HepG2 (cell line): ENCODE data around the gene SETD5. TPM values are rescaled to one million over a fixed set of nuclear protein-coding genes. Genes with fewer than 3 reads are reported as not detected.

Source experiments
- FOXP1 ChIP-seq, 2 experiments: fragments of 450-650 bp in 1 of 2; IDR thresholded peaks; 2 replicates each; pipeline ENCODE4 v1.6.1; 2017 to 2018; ENCODE audit warnings: antibody characterized with exemption in 1 of 2
- KDM5A ChIP-seq: fragments of 200-600 bp; sonication (generic); IDR thresholded peaks from 2 replicates; pipeline ENCODE4 v1.7.0; 2018; ENCODE audit warnings: antibody characterized with exemption, mild to moderate bottlenecking, low read length, borderline replicate concordance
- RCOR2 ChIP-seq: IDR thresholded peaks from 2 replicates; pipeline ENCODE4 v1.6.1; 2016; ENCODE audit warnings: missing biosample characterization, missing genetic modification reagents
- SIX4 ChIP-seq: sonication (generic); formaldehyde crosslinking; IDR thresholded peaks from 2 replicates; pipeline ENCODE4 v1.4.0; 2020; ENCODE audit warnings: missing genetic modification reagents
- SP5 ChIP-seq: IDR thresholded peaks from 2 replicates; pipeline ENCODE4 v1.6.1; 2016; ENCODE audit warnings: low read depth, borderline replicate concordance
- ZNF333 ChIP-seq: sonication (generic); formaldehyde crosslinking; IDR thresholded peaks from 2 replicates; pipeline ENCODE4 v1.4.0; 2020; ENCODE audit warnings: mild to moderate bottlenecking, missing genetic modification reagents, borderline replicate concordance
- ZNF496 ChIP-seq: sonication (generic); formaldehyde crosslinking; IDR thresholded peaks from 2 replicates; pipeline ENCODE4 v1.8.1; 2023; ENCODE audit warnings: mild to moderate bottlenecking, moderate library complexity, missing genetic modification reagents; ENCODE audit not compliant: insufficient replicate concordance
- polyA plus RNA-seq, 8 experiments: library from polyadenylated mRNA; depleted of rRNA in 3 of 8; stranded (reverse) in 7 of 8; unstranded in 1 of 8; fragments of >200 nt; fragmentation: Illumina TruSeq in 4 of 8; extraction: Trizol in 4 of 8; gene quantifications; 2 replicates each; pipeline versions ENCODE4 v1.2.1 to v1.2.3, GENCODE V29; 2011 to 2016; ENCODE audit warnings: low read depth in 4 of 8, missing spikeins in 1 of 8, mixed read lengths in 1 of 8; ENCODE audit not compliant: insufficient read depth in 1 of 8
- total RNA-seq, 5 experiments: library from RNA; depleted of rRNA; stranded (reverse); fragments of >200 nt; fragmentation: Illumina TruSeq; extraction: Trizol; gene quantifications; 2 replicates each; pipeline ENCODE4 v1.2.3, GENCODE V29; 2016; ENCODE audit warnings: low read depth in 1 of 5
- TF ChIP-seq, protein P1 (sequence below): sonication (generic); formaldehyde crosslinking; IDR thresholded peaks from 2 replicates; pipeline ENCODE4 v1.4.0; 2020; ENCODE audit warnings: mild to moderate bottlenecking, missing genetic modification reagents
- TF ChIP-seq, protein P2 (sequence below): sonication (generic); formaldehyde crosslinking; IDR thresholded peaks from 2 replicates; pipeline ENCODE4 v1.8.0; 2022; ENCODE audit warnings: low read depth, missing genetic modification reagents
- TF ChIP-seq, protein P3 (sequence below): sonication (generic); formaldehyde crosslinking; IDR thresholded peaks from 2 replicates; pipeline ENCODE4 v1.5.1; 2020; ENCODE audit warnings: missing genetic modification reagents, mild to moderate bottlenecking, borderline replicate concordance
- TF ChIP-seq, protein P4 (sequence below): sonication (generic); formaldehyde crosslinking; IDR thresholded peaks from one replicate; pipeline ENCODE4 v1.5.1; 2020; ENCODE audit warnings: mild to moderate bottlenecking, missing genetic modification reagents; ENCODE audit errors: not compliant biosample characterization
- TF ChIP-seq, protein P5 (sequence below): sonication (generic); formaldehyde crosslinking; IDR thresholded peaks from 2 replicates; pipeline ENCODE4 v1.9.0; 2021; ENCODE audit warnings: missing genetic modification reagents, borderline replicate concordance

The SETD5 gene
- total and polyA plus RNA-seq, 2 of the 13 experiments (the other 11 are each of a cell fraction or from before 2014, with no cell fraction given): 46.8 to 95.8 TPM

DNA sequence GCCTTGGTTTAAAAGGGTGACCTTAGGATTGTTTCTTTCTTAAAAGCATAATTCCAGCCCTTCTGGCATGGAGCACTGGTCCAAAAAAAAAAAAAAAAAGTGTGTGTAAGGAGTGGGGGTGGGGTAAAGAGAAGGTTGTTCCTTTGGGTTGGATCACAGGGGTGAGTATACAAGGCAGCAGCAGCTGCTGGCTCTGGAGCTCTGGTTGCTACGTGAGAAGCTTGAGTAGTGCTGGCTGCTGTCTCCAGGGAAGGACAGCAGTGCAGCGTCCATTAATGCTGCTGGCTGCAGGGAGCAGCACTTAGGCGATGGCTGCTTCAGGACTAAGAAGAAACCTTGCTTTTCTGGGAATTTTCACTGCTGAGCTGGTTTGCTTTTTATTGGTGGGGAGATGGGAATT, 2.3 kb downstream of the SETD5 start (continued):
- TF ChIP-seq, protein P1, sequence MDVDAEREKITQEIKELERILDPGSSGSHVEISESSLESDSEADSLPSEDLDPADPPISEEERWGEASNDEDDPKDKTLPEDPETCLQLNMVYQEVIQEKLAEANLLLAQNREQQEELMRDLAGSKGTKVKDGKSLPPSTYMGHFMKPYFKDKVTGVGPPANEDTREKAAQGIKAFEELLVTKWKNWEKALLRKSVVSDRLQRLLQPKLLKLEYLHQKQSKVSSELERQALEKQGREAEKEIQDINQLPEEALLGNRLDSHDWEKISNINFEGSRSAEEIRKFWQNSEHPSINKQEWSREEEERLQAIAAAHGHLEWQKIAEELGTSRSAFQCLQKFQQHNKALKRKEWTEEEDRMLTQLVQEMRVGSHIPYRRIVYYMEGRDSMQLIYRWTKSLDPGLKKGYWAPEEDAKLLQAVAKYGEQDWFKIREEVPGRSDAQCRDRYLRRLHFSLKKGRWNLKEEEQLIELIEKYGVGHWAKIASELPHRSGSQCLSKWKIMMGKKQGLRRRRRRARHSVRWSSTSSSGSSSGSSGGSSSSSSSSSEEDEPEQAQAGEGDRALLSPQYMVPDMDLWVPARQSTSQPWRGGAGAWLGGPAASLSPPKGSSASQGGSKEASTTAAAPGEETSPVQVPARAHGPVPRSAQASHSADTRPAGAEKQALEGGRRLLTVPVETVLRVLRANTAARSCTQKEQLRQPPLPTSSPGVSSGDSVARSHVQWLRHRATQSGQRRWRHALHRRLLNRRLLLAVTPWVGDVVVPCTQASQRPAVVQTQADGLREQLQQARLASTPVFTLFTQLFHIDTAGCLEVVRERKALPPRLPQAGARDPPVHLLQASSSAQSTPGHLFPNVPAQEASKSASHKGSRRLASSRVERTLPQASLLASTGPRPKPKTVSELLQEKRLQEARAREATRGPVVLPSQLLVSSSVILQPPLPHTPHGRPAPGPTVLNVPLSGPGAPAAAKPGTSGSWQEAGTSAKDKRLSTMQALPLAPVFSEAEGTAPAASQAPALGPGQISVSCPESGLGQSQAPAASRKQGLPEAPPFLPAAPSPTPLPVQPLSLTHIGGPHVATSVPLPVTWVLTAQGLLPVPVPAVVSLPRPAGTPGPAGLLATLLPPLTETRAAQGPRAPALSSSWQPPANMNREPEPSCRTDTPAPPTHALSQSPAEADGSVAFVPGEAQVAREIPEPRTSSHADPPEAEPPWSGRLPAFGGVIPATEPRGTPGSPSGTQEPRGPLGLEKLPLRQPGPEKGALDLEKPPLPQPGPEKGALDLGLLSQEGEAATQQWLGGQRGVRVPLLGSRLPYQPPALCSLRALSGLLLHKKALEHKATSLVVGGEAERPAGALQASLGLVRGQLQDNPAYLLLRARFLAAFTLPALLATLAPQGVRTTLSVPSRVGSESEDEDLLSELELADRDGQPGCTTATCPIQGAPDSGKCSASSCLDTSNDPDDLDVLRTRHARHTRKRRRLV (CRISPR knock-in tag): no peak
- TF ChIP-seq KDM5A (no peak), SIX4 (CRISPR knock-in tag) (no peak), ZNF496 (CRISPR knock-in tag) (no peak), SP5 (CRISPR knock-in tag) (no peak), ZNF333 (CRISPR knock-in tag) (no peak), FOXP1 (IDR thresholded peaks at IDR 0.05) (no peak), FOXP1 (CRISPR knock-in tag; IDR thresholded peaks at IDR 0.05) (0 out of 2 replicates have a peak, but pooled peaks have one; percentile 7), RCOR2 (CRISPR knock-in tag) (no peak)
- TF ChIP-seq, protein P2, sequence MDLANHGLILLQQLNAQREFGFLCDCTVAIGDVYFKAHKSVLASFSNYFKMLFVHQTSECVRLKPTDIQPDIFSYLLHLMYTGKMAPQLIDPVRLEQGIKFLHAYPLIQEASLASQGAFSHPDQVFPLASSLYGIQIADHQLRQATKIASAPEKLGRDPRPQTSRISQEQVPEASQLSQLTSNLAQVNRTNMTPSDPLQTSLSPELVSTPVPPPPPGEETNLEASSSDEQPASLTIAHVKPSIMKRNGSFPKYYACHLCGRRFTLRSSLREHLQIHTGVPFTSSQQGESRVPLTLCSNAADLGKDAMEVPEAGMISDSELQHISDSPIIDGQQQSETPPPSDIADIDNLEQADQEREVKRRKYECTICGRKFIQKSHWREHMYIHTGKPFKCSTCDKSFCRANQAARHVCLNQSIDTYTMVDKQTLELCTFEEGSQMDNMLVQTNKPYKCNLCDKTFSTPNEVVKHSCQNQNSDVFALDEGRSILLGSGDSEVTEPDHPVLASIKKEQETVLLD (CRISPR knock-in tag): no peak
- TF ChIP-seq, protein P3, sequence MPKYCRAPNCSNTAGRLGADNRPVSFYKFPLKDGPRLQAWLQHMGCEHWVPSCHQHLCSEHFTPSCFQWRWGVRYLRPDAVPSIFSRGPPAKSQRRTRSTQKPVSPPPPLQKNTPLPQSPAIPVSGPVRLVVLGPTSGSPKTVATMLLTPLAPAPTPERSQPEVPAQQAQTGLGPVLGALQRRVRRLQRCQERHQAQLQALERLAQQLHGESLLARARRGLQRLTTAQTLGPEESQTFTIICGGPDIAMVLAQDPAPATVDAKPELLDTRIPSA: no peak
- TF ChIP-seq, protein P4, sequence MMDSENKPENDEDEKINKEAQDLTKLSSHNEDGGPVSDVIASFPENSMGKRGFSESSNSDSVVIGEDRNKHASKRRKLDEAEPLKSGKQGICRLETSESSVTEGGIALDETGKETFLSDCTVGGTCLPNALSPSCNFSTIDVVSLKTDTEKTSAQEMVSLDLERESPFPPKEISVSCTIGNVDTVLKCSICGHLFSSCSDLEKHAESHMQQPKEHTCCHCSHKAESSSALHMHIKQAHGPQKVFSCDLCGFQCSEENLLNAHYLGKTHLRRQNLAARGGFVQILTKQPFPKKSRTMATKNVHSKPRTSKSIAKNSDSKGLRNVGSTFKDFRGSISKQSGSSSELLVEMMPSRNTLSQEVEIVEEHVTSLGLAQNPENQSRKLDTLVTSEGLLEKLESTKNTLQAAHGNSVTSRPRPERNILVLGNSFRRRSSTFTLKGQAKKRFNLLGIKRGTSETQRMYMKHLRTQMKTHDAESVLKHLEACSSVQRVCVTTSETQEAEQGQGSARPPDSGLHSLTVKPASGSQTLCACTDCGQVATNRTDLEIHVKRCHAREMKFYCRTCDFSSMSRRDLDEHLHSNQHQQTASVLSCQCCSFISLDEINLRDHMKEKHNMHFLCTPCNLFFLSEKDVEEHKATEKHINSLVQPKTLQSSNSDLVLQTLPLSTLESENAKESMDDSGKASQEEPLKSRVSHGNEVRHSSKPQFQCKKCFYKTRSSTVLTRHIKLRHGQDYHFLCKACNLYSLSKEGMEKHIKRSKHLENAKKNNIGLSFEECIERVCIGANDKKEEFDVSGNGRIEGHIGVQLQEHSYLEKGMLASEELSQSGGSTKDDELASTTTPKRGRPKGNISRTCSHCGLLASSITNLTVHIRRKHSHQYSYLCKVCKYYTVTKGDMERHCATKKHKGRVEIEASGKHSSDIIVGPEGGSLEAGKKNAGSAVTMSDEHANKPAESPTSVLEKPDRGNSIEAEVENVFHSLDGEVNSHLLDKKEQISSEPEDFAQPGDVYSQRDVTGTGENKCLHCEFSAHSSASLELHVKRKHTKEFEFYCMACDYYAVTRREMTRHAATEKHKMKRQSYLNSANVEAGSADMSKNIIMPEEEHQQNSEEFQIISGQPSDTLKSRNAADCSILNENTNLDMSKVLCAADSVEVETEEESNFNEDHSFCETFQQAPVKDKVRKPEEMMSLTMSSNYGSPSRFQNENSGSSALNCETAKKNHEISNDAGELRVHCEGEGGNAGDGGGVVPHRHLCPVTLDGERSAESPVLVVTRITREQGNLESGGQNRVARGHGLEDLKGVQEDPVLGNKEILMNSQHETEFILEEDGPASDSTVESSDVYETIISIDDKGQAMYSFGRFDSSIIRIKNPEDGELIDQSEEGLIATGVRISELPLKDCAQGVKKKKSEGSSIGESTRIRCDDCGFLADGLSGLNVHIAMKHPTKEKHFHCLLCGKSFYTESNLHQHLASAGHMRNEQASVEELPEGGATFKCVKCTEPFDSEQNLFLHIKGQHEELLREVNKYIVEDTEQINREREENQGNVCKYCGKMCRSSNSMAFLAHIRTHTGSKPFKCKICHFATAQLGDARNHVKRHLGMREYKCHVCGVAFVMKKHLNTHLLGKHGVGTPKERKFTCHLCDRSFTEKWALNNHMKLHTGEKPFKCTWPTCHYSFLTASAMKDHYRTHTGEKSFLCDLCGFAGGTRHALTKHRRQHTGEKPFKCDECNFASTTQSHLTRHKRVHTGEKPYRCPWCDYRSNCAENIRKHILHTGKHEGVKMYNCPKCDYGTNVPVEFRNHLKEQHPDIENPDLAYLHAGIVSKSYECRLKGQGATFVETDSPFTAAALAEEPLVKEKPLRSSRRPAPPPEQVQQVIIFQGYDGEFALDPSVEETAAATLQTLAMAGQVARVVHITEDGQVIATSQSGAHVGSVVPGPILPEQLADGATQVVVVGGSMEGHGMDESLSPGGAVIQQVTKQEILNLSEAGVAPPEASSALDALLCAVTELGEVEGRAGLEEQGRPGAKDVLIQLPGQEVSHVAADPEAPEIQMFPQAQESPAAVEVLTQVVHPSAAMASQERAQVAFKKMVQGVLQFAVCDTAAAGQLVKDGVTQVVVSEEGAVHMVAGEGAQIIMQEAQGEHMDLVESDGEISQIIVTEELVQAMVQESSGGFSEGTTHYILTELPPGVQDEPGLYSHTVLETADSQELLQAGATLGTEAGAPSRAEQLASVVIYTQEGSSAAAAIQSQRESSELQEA (CRISPR knock-in tag): no peak
- TF ChIP-seq, protein P5, sequence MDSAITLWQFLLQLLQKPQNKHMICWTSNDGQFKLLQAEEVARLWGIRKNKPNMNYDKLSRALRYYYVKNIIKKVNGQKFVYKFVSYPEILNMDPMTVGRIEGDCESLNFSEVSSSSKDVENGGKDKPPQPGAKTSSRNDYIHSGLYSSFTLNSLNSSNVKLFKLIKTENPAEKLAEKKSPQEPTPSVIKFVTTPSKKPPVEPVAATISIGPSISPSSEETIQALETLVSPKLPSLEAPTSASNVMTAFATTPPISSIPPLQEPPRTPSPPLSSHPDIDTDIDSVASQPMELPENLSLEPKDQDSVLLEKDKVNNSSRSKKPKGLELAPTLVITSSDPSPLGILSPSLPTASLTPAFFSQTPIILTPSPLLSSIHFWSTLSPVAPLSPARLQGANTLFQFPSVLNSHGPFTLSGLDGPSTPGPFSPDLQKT (CRISPR knock-in tag): no peak
